GM12874 (cell line): ENCODE results near the gene CORO2B.

Source experiments
- CTCF ChIP-seq: IDR thresholded peaks from 2 replicates; pipeline ENCODE4 v1.5.1; 2011; ENCODE audit warnings: low read depth, mild to moderate bottlenecking, control low read depth, low read length, moderate library complexity; ENCODE audit not compliant: insufficient read depth

The CORO2B gene

GRCh38 chr15:68730976-68731897 is 152.4 kb downstream of the CORO2B start:
- no peak for TF ChIP-seq CTCF

GRCh38 chr15:68732451-68732850 is 153.7 kb downstream of the CORO2B start:
- TF ChIP-seq CTCF: no peak

- TF ChIP-seq CTCF: no peak
Measured at GRCh38 chr15:68733666-68734065, 154.9 kb downstream of the CORO2B start.

- no peak for TF ChIP-seq CTCF
Measured at GRCh38 chr15:68734352-68734751, 155.6 kb downstream of the CORO2B start.

DNA sequence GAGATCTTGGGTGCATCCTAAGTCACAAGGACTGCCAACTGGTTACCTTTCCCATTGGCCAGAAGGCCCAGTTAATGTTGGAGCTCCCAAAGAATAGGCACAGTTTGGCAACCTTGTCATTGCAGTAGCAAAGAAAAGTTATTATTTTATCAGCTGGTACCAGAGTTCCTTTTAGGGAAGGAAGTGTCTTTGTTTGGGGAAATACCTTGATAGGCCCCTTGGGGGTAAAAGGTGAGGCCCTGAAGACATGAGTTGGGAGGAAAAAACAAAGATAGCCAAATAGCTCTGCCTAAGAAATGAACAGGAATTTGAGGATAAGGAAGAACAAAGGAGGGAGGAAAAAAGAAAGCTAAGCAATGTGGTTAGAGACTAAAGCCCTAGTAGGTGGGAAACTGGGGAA is 156.1 kb downstream of the CORO2B start:
- no peak for TF ChIP-seq CTCF

GRCh38 chr15:68735610-68736009 is 156.8 kb downstream of the CORO2B start:
- TF ChIP-seq CTCF: no peak

- TF ChIP-seq CTCF: no peak
Measured at GRCh38 chr15:68739390-68740080, 160.7 kb downstream of the CORO2B start.
